NOMO-1 treated with DMSO at 0.1 percent for 48 hours (cell line): ENCODE data around the gene FAM83D.
"Not testable (repeated sequence)": the region's sequence is repeated elsewhere in the genome, so short reads cannot be mapped to it uniquely, and the experiment has no call there.

Source experiments
- DNase-seq: peaks from one replicate; lab custom pipeline; 2025; ENCODE audit not compliant: unreplicated experiment; lab: John Stamatoyannopoulos, UW

FAM83D gene

DNA sequence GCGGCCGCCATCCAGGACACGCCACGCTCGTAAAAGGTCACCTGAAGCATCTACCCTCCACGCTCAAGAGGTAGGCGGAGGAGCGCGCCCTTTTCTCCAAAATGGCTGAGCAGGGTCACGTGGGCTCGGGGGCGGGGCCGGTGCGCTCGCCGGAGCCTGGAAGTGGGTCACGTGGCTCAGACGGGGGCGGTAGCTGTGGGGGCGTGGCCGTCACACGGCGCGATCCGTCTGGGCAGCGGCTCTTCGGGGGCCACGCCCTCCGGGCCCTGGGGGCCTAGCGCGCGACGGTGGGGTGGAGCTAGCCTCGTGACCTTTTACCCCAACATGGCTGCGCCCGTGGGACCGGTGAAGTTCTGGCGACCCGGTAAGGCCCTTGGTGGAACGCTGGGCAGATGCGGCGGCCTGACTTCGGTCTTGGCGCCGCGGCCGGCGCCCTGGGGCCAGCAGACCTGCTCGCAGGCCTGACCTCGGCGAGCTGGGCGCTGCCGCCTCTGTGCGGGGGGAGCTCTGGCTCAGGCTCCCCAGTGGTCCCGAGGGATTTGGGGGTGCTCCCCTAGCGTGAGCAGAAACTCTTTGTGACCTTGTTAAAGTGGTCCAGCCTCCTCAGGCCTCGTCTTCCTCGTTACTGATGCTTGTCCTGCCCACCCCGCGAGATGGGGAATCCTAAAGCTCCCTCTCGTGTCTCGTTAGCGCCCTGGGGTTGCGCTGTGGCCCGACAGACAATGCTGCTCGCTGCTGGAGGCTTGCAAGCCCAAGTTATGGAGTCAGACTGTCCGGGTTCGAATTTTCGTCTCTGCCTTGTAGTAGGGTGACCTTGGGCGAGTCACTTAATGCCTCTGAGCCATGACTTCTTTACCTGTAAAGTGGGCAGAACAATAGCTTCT is 36.1 kb downstream of the FAM83D start, which contains the start of gene DHX35:
DHX35 (plus strand) TSS at position 301 of the 884 bp plus-strand sequence; CDS start at position 325, 24 bp downstream.
- DNase-seq, result peak; percentile 97

DNA sequence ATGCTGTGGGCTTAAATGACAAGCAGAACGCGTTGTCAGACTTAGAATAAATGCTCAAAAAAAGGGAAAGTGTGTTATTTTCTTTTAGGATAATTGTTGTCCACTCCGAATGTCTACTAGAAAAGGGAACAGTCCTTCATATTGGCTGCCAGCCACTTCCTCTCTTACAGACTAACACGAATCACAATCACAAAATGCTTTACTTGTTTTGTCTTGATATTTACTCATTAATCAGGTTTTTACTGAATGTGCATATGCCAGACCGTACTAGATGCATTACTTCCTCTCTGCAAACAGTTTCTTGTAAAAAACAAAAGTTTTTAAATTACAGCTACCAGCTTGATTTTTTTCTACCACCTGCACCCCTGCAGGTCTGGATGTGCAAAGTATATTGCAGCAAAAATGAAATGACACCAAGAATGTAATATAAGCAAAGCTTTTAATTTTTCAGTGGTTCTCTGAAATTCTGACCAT is 36.7 kb downstream of the FAM83D start:
- DNase-seq, result peak; percentile 42

DNA sequence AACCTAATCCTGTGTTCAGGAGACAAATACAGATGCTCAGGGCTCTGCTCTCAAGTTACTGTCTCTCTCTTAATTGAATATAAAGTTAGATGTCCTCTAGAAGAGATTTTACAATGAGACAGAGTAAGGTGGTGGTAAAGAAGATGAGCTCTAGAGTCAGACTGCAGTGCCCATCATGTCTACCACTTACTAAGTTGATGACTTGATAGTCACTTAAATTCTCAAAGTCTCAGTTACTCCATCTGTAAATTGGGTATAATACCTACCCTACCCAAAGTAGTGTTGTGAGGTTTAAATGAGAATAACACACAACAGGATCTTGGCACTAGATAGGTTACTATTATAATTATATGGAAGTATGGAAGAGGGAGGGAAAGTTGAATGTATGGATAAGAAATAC is 37.5 kb downstream of the FAM83D start:
- DNase-seq, result no peak

DNA sequence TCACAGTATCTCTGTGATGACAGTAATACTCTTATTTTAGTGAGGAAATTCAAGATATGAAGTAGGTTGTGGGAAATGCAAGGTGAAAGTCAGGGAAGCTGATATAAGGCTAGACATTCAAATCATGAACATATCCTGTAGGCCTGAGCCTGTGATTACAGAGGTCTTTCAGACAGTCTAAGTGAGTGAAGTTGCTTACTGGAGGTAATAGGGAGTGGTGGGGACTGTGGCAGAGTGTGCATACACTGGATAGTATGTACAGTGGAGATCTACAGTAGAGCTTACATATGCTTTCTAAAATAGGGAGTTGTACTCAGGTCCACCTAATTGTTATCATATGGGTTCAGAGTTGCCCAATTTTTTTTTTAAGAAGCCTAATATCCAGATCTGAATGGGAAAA is 39.0 kb downstream of the FAM83D start:
- no peak for DNase-seq

DNA sequence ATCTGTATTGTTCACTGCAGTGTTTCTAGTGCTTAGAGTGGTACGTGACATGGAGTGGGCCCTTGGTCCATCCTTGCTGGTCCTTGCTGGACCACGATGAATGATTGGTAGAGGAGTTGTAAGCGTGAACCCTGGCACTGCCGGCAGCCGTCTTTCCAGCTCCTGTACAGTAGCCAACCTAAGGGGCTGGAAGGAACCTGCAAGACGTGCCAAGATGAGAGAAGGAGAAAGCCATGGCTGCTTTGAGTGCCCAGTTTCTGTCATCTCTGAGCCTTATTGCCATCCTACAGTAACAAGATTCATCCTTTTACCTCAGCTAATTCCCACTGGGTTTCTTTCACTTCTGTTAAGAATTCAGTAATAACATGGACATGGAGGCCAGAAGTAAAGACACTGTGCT is 41.9 kb downstream of the FAM83D start:
- DNase-seq, result no peak

DNA sequence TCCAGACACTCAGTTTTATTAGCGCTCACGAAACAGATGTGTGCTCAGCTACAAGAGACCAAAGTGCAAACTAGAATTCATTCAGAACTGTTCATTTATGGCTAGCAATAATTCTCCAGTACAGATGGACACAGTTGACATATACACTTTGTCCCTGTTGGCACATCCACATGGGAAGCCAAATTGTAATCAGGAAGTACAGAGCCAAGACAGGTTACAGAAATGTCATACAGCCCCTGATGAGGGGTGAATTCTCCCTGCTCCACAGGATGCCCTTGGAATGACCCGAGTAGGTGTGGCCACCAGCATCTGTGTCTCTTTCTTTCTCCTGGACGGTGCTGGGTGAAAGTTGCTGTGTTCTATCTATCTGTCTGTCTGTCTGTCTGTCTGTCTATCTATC is 43.5 kb downstream of the FAM83D start:
- no peak for DNase-seq

DNA sequence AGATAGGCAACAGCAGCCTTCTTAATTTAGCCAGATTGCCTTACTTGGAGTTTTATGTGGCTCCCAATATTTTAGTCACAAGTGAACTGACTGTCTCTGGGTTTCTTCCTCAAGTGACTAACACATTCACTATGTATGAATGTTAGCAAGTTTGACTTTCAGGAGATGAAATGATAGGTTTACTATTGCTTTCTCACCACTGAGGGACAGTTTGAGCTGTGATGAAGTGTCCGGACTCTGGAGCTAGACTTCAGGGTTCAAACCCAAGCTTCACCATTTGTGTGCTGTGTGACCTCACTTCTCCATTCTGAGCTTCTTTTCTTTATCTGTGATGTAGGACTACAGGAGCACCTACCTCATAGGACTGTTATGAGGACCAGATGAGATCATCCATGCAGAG is 44.1 kb downstream of the FAM83D start:
- no peak for DNase-seq

DNA sequence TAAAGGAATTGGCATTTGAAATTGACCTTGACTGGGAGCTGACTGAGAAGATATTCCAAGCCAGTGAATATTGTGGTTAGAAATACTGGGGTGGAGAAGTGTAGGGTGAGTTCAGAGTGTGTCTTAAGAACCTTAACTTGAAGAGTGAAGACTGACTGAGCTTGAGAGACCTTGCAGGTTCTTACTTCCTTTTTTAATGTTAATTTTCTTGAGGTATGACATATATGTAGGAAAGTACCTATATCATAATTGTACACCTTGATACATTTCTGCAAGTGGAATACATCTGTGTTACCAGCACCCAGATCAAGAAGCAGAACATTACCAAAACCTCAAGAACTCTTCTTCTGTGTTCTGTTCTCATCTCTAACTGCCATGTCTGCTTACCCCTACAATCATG is 46.9 kb downstream of the FAM83D start:
- no peak for DNase-seq

DNA sequence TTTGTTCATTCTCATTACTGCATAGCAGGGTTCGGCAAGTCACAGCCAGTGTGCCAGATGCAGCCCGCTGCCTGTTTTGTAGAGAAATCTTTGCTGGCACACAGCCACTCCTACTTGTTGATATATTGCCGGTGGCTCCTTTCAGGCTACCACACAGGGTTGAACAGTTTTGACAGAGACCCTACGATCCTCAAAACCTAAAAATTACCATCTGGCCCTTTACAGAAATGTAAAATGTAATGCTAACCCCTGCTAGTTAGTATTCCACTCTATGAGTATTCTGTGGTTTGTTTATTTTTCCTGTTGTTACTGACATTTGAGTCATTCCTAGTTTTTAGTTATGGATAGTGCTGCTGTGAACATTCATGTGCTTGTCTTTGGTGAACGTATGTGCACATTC is 47.4 kb downstream of the FAM83D start:
- DNase-seq, result no peak

DNA sequence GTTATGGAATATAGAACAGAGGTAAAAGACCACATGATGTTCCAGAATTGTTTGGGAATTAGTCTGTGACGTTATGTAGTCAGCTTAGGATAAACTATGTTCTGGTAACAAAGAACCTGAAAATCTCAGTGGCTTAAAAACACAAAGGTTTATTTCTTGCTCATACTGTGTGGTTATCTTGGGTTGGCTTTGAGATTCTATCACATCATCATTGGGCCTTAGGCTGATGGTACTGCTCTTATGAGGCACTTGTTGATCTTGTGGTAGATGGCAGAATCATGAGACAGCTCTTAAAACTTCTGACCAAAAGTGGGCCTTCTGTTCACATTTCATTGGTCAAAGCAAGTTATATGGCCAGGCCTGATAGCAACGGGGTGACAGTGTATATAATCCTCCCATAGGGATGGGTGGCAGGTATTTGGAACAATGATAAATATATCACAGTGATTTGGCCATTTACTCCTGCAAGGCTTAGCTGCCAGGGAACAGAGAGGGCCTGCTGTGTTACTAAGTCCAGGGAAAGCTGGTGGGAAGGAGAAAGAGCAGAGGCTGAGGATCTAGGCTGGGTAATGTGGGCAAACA is 49.4 kb downstream of the FAM83D start:
- no peak for DNase-seq

DNA sequence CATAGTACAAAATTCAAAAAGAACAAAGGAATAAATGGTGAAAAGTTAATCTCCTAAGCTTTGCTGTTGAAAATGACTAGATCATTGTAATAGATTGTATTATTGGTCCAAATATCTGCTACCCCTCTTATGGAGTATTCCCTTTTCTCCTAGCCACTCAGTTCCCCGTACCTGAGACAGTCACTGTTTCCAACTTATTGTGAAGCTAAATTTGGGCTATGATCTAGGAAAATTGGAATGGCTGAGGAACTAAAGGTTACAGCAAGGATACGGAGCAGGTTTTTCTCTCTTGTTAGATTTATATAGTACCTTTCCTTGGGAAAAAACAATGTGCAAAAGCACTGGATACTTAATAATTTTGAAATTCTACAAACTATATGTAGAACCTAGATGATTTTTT is 53.2 kb downstream of the FAM83D start:
- DNase-seq, result no peak

DNA sequence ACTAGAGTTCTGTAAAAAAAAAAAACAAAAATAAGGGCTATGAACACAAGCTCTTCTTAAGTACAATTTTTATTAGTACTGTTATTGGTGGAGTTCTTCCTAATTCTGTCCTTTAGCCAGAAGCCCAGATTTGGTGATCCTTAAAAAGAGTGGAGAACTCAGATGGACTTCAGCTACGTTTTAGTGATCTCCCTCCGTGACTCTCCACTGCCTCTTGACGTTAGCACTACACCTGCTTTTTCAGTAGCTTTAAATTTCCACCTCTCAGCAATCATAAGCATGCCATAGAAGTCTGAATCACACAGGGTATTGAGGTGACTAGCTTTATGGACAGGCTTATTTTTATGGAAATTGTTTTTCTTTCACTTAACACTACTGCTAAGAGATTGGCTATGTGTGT is 53.6 kb downstream of the FAM83D start:
- DNase-seq, result no peak

DNA sequence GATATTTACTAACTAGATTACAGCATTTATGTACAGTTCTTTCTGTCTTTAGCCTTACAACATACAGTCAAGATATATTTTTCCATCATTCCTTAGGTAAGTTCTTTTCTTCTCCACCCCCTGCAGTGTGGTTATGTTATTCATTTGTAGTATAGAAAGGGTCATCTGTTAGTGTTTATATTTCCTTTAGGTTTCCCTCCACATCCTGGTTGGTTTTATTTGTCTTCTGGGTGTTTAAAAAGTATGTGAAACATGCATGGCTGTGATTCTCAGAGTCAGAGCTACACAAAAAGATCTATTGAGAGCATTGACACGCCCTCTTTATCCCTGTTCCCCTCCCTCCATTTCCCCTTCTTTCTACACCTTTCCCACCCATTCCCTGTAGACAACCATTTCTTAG is 56.1 kb downstream of the FAM83D start:
- no peak for DNase-seq

DNA sequence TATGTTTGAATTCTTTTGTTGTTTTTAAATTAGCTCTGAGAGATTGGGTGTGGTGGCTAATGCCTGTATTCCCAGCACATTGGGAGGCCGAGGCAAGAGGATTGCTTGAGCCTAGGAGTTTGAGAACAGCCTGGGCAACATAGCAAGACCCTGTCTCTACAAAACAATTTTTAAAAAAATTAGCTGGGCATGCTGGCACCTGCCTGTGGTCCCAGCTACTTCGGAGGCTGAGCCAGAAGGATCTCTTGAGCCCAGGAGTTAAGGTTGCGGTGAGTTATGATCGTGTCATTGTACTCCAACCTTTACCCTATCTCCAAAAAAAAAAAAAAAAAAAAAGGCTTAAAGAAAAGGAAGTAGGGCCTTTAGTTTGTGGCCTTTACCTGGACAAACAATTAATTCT is 58.8 kb downstream of the FAM83D start:
- DNase-seq, result no peak

DNA sequence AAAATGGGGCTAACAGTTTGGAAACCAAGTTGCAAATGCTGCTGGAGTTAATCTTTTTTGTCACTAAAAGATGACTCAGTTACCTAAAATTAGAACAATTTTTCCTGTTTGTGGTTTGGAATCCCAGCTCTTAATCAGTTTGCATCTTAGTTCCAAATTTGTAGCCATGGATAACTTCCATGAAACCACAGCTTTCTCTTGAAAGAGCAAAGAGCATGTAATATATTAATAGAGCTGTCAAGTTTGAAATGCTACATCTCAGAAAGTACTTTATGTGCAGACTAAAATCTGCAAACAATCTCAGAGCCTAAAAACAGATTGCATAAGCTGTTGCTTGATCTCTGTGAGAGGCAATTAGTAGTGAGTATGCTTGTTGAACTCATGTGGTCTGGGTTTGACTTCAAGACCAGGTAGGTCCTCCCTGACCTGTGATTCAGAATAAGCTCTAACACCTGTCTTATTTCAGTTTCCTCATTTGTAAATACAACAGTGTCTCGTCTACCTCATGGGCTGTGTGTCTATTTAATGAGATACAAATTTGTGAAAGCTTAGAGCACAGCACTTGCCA is 59.5 kb downstream of the FAM83D start:
- DNase-seq, result peak; percentile 33

DNA sequence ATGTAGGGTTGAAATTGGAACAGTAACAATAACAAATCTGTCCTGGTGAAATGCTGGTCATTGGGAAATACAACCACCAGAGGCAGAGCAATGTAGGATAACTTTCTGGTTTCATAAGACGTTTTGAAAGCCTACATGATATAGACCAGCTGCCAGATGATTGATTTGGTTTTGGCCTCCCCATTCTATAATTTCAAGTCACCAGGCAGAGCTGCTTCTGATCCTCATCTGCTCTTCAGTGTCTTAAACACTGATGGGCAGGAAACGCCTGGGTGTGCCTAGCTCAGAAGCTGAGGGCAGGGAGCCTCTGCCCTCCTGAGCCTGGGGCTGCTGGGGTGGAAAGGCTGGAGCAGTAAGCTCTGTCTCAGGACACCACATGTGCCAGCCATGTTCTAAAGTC is 60.4 kb downstream of the FAM83D start:
- no peak for DNase-seq

DNA sequence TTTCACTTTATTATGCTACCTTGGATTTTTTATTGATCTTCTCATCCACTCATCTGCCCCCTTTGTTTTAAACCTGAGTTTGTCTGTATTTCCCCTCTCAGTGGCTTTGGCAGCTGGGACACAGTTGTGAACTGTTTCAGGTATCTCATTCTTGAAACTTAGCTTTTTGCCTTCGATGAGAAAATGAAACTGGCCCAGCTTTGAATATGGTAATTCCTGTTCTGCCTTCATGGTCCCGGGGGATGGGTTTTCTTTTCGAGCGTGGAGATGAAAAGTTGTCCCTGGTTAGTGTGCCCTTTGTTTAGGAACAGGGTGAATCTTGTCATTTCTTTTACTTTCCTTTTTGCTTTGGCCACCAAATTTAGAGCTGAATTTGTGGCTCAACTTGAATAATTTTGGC is 61.6 kb downstream of the FAM83D start:
- no peak for DNase-seq

DNA sequence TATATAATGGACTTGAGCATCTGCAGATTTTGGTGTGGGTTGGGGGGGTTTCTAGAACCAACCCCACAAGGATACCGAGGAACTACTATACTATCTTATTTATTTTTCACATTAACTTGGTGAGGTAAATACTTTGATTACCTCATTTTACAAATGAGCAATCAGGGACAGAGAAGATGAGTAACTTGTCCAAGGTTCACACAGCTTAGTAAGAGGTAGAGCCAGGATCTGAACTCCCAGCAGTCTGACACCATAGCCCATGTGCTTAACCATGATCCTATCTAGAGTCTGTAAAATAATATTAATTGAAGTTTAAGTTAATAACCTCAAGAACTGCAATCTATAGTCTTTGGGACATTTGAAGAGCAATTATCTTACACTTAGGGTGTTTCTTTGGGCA is 64.5 kb downstream of the FAM83D start:
- no peak for DNase-seq

DNA sequence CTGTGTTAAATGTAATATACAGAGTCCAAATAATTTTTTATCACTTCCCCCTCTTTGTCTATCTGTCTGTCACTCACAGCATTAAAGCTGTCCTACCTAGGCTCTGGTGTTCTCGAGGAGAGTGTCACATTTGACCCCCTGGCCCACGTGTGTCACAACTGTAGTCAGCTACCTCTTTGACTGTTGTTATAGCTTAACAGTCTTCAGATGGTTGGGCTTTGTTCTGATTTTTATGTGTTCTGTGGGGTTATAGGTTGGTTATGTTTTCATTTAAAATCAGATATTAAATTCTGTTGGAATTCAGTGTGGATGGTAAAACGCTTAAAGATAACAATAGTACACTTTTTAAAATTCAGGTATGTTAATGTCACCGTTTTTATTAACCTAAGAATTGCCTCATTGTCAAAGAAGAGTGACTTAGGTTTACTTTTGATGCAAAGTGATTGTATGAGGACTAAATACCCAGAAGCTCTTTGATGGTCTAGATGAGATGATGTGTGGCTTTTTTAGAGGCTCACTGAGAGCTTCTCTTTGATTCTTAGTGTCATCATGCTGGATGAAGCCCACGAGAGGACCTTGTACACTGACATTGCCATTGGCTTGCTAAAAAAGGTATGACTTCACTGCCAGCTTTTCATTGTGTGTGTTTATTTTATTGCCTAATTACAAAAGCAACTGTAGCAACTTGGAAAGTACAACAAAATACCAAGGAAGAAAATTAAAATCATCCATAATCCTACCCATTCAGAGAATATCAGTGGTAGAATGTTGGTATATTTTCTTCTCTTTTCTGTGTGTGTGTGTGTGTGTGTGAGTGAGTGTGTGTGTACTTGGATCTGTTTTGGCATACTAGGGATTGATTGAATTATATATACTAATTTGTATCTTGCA is 65.8 kb downstream of the FAM83D start:
- DNase-seq, result no peak

DNA sequence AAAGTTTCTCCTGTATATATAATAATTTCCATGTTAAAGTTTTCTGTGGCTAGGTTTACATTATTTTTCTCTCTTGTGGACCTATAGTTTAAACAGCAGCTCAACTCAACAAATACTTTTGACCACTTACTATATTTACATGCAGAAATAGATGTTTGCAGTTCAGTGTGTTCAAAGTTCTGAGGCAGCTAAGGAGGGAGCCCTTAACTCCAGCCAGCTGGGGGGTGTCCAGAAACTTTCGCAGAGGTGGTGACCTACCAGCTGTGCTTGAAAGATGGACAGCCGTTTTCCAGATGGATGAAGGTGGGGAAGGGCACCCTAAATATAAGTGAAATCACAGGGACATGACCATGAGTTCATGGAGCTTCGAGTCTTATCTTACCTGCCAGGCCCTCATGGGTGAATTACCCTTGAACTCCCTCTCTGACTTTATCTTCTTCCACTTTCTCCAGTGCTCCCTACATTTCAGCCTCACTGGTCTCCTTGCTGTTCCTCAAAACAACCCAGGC is 69.4 kb downstream of the FAM83D start:
- DNase-seq, result no peak

DNA sequence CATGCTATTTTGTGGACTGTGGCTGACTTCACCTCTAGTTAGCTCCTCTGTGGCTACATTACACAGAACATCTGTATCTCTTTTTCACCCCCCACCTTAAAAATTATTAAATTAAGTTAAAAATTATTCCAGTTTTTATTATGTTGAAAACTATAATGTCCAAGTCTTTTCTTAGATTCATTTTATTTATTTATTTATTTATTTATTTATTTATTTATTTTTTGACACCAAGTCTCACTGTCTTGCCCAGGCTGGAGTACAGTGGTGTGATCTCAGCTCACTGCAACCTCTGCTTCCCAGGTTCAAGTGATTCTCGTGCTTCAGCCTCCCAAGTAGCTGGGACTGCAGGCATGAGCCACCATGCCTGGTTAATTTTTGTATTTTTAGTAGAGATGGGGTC is 70.6 kb downstream of the FAM83D start:
- not testable (repeated sequence) for DNase-seq
